H9 (cell line): Measurements from ENCODE around the gene GIMAP1. TPM values are rescaled to one million over a fixed set of nuclear protein-coding genes. Genes with fewer than 3 reads are reported as not detected.

ENCODE experiments used
- DNase-seq: peaks from one replicate; pipeline ENCODE4 v3.0.0-alpha.2; 2017
- H2AFZ ChIP-seq: one replicate; pipeline ENCODE4 v1.6.1; 2013; ENCODE audit warnings: mild to moderate bottlenecking, low read length, control low read depth, moderate library complexity
- H2AK5ac ChIP-seq: 2 replicates; pipeline ENCODE4 v1.6.1; 2013; ENCODE audit warnings: low read length, control low read depth, mixed read lengths; ENCODE audit not compliant: insufficient read length
- H2BK120ac ChIP-seq: one replicate; pipeline ENCODE4 v1.6.1; 2013; ENCODE audit warnings: low read depth, mild to moderate bottlenecking, low read length, control low read depth, inconsistent platforms; ENCODE audit not compliant: poor library complexity, severe bottlenecking
- H2BK12ac ChIP-seq: 2 replicates; pipeline ENCODE4 v1.6.1; 2013; ENCODE audit warnings: low read length, control low read depth, mixed read lengths, low read depth; ENCODE audit not compliant: insufficient read length
- H2BK15ac ChIP-seq: 2 replicates; pipeline ENCODE4 v1.6.1; 2013; ENCODE audit warnings: low read depth, low read length, control low read depth
- H2BK20ac ChIP-seq: one replicate; pipeline ENCODE4 v1.6.1; 2013; ENCODE audit warnings: low read depth, mild to moderate bottlenecking, low read length, control low read depth, inconsistent platforms; ENCODE audit not compliant: poor library complexity, severe bottlenecking
- H2BK5ac ChIP-seq: 2 replicates; pipeline ENCODE4 v1.6.1; 2013; ENCODE audit warnings: low read length, control low read depth, mixed read lengths; ENCODE audit not compliant: insufficient read length
- H3K14ac ChIP-seq: 2 replicates; pipeline ENCODE4 v1.6.1; 2013; ENCODE audit warnings: low read length, control low read depth; ENCODE audit not compliant: insufficient read depth
- H3K18ac ChIP-seq: 2 replicates; pipeline ENCODE4 v1.6.1; 2013; ENCODE audit warnings: low read depth, mild to moderate bottlenecking, mixed read lengths, low read length, control low read depth; ENCODE audit not compliant: insufficient read length
- H3K23ac ChIP-seq: 2 replicates; pipeline ENCODE4 v1.6.1; 2013; ENCODE audit warnings: low read length, control low read depth, mixed read lengths, low read depth; ENCODE audit not compliant: insufficient read length
- H3K23me2 ChIP-seq: 2 replicates; pipeline ENCODE4 v1.6.1; 2013; ENCODE audit warnings: low read depth, mild to moderate bottlenecking, mixed read lengths, low read length, control low read depth; ENCODE audit not compliant: insufficient read length, poor library complexity, severe bottlenecking
- H3K27ac ChIP-seq: 2 replicates; pipeline ENCODE4 v1.5.1; 2013; ENCODE audit warnings: low read length, control low read depth, mixed read lengths, low read depth; ENCODE audit not compliant: insufficient read length
- H3K27me3 ChIP-seq: 2 replicates; pipeline ENCODE4 v1.6.1; 2013; ENCODE audit warnings: low read length, control low read depth, inconsistent platforms; ENCODE audit not compliant: insufficient read depth
- H3K4ac ChIP-seq: 2 replicates; pipeline ENCODE4 v1.6.1; 2013; ENCODE audit warnings: low read depth, mild to moderate bottlenecking, control low read depth, inconsistent platforms, low read length, moderate library complexity
- H3K4me1 ChIP-seq: 2 replicates; pipeline ENCODE4 v1.6.1; 2013; ENCODE audit warnings: low read length, control low read depth, inconsistent platforms; ENCODE audit not compliant: insufficient read depth
- H3K4me2 ChIP-seq: 2 replicates; pipeline ENCODE4 v1.6.1; 2013; ENCODE audit warnings: low read length, control low read depth, mixed read lengths; ENCODE audit not compliant: insufficient read length, insufficient read depth
- H3K56ac ChIP-seq: 2 replicates; pipeline ENCODE4 v1.6.1; 2013; ENCODE audit warnings: low read depth, mild to moderate bottlenecking, mixed read lengths, low read length, control low read depth; ENCODE audit not compliant: insufficient read length
- H3K79me1 ChIP-seq: 2 replicates; pipeline ENCODE4 v1.6.1; 2013; ENCODE audit warnings: low read depth, mild to moderate bottlenecking, moderate library complexity, low read length, control low read depth, inconsistent platforms; ENCODE audit not compliant: insufficient read depth, poor library complexity, severe bottlenecking
- H3K79me2 ChIP-seq: 2 replicates; pipeline ENCODE4 v1.6.1; 2013; ENCODE audit warnings: low read length, control low read depth, inconsistent platforms; ENCODE audit not compliant: insufficient read depth
- H3K9ac ChIP-seq: 2 replicates; pipeline ENCODE4 v1.6.1; 2013; ENCODE audit warnings: low read length, control low read depth, mixed read lengths; ENCODE audit not compliant: insufficient read length; ENCODE audit errors: extremely low read depth
- H3K9me3 ChIP-seq: one replicate; pipeline ENCODE4 v1.6.1; 2013; ENCODE audit warnings: low read depth, low read length, inconsistent platforms; ENCODE audit not compliant: control insufficient read depth
- H3T11ph ChIP-seq: one replicate; pipeline ENCODE4 v1.6.1; 2013; ENCODE audit warnings: mild to moderate bottlenecking, low read length, control low read depth, inconsistent platforms
- H4K20me1 ChIP-seq: one replicate; pipeline ENCODE4 v1.6.1; 2013; ENCODE audit not compliant: control insufficient read depth, insufficient read length, insufficient read depth
- H4K5ac ChIP-seq: 2 replicates; pipeline ENCODE4 v1.6.1; 2013; ENCODE audit warnings: low read depth, mild to moderate bottlenecking, mixed read lengths, low read length, control low read depth; ENCODE audit not compliant: insufficient read length
- H4K8ac ChIP-seq: replicated peaks from 2 replicates; pipeline ENCODE4 v1.6.1; 2013; ENCODE audit warnings: low read length, control low read depth, mixed read lengths, low read depth; ENCODE audit not compliant: insufficient read length
- H4K91ac ChIP-seq: 2 replicates; pipeline ENCODE4 v1.6.1; 2013; ENCODE audit warnings: low read depth, mild to moderate bottlenecking, moderate library complexity, mixed read lengths, low read length, control low read depth; ENCODE audit not compliant: insufficient read length
- H3K27ac Mint-ChIP-seq, 3 experiments: 2 replicates in 2 of 3; 3 replicates in 1 of 3; pipeline ENCODE4 v1.8.0; 2020 to 2021; ENCODE audit warnings: mixed read lengths in 3 of 3, mild to moderate bottlenecking in 1 of 3, moderate library complexity in 1 of 3
- H3K27me3 Mint-ChIP-seq: 2 replicates; pipeline ENCODE4 v1.8.0; 2021; ENCODE audit warnings: low read depth, mild to moderate bottlenecking, moderate library complexity, mixed read lengths
- H3K36me3 Mint-ChIP-seq, 3 experiments: 2 replicates in 2 of 3; 3 replicates in 1 of 3; pipeline ENCODE4 v1.8.0; 2020 to 2021; ENCODE audit warnings: low read depth in 3 of 3, mixed read lengths in 3 of 3; ENCODE audit not compliant: insufficient read depth in 1 of 3
- H3K4me1 Mint-ChIP-seq, 2 experiments: 2 replicates each; pipeline ENCODE4 v1.8.0; 2020; ENCODE audit warnings: mixed read lengths in 2 of 2
- H3K4me3 Mint-ChIP-seq, 2 experiments: 2 replicates in 1 of 2; 3 replicates in 1 of 2; pipeline ENCODE4 v1.8.0; 2020 to 2021; ENCODE audit warnings: mild to moderate bottlenecking in 2 of 2, mixed read lengths in 2 of 2, moderate library complexity in 1 of 2
- H3K9me3 Mint-ChIP-seq, 2 experiments: 2 replicates in 1 of 2; 3 replicates in 1 of 2; pipeline ENCODE4 v1.8.0; 2020; ENCODE audit warnings: mild to moderate bottlenecking in 2 of 2, mixed read lengths in 2 of 2, moderate library complexity in 1 of 2
- WGBS: extraction: QIAGEN DNeasy Blood & Tissue Kit; methylation state at CpG from one replicate; pipeline ENCODE4 v1.1.7; 2013; ENCODE audit warnings: missing lambda C conversion rate, low lambda C conversion rate, mixed read lengths; ENCODE audit not compliant: insufficient read length; ENCODE audit errors: extremely low coverage; 5-methylcytosine and 5-hydroxymethylcytosine counted together
- total RNA-seq: library from RNA; stranded (reverse); gene quantifications from 2 replicates; pipeline ENCODE4 v1.2.1, GENCODE V29; 2021
- TF ChIP-seq, protein P1 (sequence below): fragments of 200-600 bp; sonication (generic); conservative IDR thresholded peaks from 3 replicates; pipeline ENCODE4 v1.8.0; 2021; ENCODE audit warnings: antibody characterized with exemption, mild to moderate bottlenecking

Gene GIMAP1
- total RNA-seq, 1 experiment from 2014 or later, result not detected

DNA sequence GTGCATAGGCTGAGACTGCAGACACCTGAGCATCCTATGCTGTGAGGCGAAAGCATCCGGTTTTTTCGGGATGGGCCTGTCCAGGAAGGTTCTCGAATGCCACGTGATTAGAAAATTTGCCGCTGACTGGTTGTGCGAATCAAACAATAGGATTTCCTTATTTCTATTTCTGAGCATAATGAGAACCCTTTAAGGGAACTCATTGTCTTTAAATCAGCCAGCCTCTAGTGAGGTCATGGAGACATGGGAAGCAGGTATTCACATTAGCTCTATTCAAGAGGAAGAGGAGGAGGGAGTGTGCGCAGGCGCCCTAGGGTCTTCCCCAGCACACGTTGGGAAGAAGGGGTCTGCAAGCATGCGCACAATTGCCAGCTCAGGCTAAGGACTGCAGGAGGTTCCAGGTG, 5.6 kb downstream of the GIMAP1 start:
- Histone ChIP-seq H3K4ac (no peak overlapping the region), H4K8ac (no peak overlapping the region), H4K91ac (no peak overlapping the region), H3K4me2 (no peak overlapping the region), H3K27ac (no peak overlapping the region), H2BK15ac (no peak overlapping the region), H3K18ac (no peak overlapping the region), H2BK5ac (no peak overlapping the region), H3K23me2 (no peaks in the 10 kb centered on the region), H3K14ac (no peak overlapping the region), H2BK120ac (no peak overlapping the region), H3K9ac (no peak overlapping the region), H4K5ac (no peak overlapping the region), H2AFZ (no peak overlapping the region), H2AK5ac (no peak overlapping the region), H3T11ph (no peak overlapping the region), H3K27me3 (peaks cover 7% of the 10 kb centered on the region; the same call in 1 of the 2 replicates), H4K20me1 (no peaks in the 10 kb centered on the region), H3K4me1 (no peaks in the 10 kb centered on the region), H3K56ac (no peak overlapping the region), H2BK20ac (no peak overlapping the region), H3K79me1 (no peaks in the 10 kb centered on the region), H3K9me3 (no peaks in the 10 kb centered on the region), H3K79me2 (no peaks in the 10 kb centered on the region), H2BK12ac (no peak overlapping the region), H3K23ac (no peak overlapping the region)
- DNase-seq, result no peak
- TF ChIP-seq, protein P1, sequence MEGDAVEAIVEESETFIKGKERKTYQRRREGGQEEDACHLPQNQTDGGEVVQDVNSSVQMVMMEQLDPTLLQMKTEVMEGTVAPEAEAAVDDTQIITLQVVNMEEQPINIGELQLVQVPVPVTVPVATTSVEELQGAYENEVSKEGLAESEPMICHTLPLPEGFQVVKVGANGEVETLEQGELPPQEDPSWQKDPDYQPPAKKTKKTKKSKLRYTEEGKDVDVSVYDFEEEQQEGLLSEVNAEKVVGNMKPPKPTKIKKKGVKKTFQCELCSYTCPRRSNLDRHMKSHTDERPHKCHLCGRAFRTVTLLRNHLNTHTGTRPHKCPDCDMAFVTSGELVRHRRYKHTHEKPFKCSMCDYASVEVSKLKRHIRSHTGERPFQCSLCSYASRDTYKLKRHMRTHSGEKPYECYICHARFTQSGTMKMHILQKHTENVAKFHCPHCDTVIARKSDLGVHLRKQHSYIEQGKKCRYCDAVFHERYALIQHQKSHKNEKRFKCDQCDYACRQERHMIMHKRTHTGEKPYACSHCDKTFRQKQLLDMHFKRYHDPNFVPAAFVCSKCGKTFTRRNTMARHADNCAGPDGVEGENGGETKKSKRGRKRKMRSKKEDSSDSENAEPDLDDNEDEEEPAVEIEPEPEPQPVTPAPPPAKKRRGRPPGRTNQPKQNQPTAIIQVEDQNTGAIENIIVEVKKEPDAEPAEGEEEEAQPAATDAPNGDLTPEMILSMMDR, result no peak
- Mint-ChIP-seq H3K27ac (no peak overlapping the region), H3K4me3 (no peak overlapping the region), H3K9me3 (peaks cover 5 to 32% of the 10 kb centered on the region in 2 experiments; a peak in 3 of 5 replicates), H3K27me3 (peaks cover 100% of the 10 kb centered on the region), H3K36me3 (no peaks in the 10 kb centered on the region), H3K4me1 (no peaks in the 10 kb centered on the region)
- no CpG with 5 or more reads among the region's 11 CpGs for WGBS
